Activated naive CD4-positive, alpha-beta T cell treated with anti-CD3 and anti-CD28 coated beads, Interleukin-2, amount 50 U/mL, for 72 hours (primary cell): ENCODE measurements around the gene SLC4A1AP. TPM values are rescaled to one million over a fixed set of nuclear protein-coding genes. Genes with fewer than 3 reads are reported as not detected.

Experiments
- ATAC-seq, 2 donors: fragments of 150-1000 bp; cut with Tn5 transposase; 2 replicates each; pipeline ENCODE4 v1.10.0; 2021; ENCODE audit warnings: mild to moderate bottlenecking in 2 of 2, moderate library complexity in 2 of 2
- DNase-seq, 2 donors: peaks; one replicate each; pipeline ENCODE4 v3.0.0; 2021 to 2022; ENCODE audit warnings: low spot score in 2 of 2
- H3K27ac Mint-ChIP-seq, 2 donors: one replicate each; pipeline ENCODE4 v1.8.0; 2022; ENCODE audit warnings: mild to moderate bottlenecking in 2 of 2, mixed read lengths in 2 of 2
- H3K36me3 Mint-ChIP-seq, 2 donors: one replicate each; pipeline ENCODE4 v1.8.0; 2022; ENCODE audit warnings: mixed read lengths in 2 of 2
- H3K9me3 Mint-ChIP-seq, 2 donors: one replicate each; pipeline ENCODE4 v1.8.0; 2022; ENCODE audit warnings: mixed read lengths in 2 of 2
- total RNA-seq, 2 donors: library from RNA; stranded (reverse); gene quantifications; one replicate each; pipeline ENCODE4 v1.2.3, GENCODE V29; 2022

The SLC4A1AP gene
- total RNA-seq, 2 donors from 2014 or later: 23.9 to 28.1 TPM

DNA sequence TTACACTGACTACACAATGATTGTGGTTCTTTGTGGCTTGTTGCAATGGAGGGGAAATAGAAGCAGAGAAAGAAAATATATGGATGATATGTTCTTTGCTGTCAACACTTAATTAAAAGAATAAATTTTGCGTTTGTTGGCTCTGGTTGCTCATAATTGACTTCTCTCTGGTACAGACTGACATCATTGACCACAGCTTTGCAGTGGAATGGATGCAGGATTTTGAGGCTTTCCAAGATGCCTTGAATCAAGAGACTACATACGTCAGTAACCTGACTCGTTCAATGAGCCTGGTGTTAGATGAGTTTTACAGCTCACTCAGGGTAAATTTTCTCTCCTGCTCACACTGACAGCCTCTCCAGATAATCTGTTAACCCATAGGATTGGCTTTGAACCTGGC is 25.0 kb upstream of the SLC4A1AP start:
- DNase-seq: no peak
- peaks cover 30 to 35% of the 10 kb centered on the region in 2 donors for H3K36me3 Mint-ChIP-seq
- ATAC-seq: peak; percentile 45 to 69
- no peaks in the 10 kb centered on the region for H3K9me3 Mint-ChIP-seq
- peak overlapping the region; percentile 92 to 93 for H3K27ac Mint-ChIP-seq

DNA sequence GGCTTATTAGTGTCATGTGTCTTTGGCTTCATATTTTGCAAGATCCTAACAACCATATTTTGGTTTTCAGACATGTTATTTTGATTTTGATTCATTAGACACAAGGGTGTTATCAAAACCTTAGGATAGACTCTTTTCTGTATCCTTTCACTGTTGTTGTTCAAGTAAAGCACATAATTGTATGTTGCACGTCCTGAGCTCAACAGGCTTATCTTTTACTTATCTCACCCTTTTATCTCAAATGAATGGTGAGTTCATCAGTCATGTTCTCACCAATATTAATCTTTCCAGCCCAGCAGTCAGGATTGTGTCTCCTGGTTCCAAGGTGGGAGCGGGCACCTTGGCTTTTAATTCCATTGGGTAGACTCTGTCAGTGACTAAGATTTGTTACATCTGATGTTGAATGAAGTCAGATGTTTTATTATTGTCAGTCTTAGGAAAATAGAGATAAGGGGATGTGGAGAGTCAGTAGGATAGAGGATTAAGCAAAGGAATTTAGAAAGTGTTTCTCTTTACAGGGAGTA is 22.9 kb upstream of the SLC4A1AP start:
- peaks cover 15 to 20% of the 10 kb centered on the region in 2 donors for H3K36me3 Mint-ChIP-seq
- DNase-seq (no peak), ATAC-seq (no peak)
- H3K27ac Mint-ChIP-seq: no peak overlapping the region
- H3K9me3 Mint-ChIP-seq: no peaks in the 10 kb centered on the region

DNA sequence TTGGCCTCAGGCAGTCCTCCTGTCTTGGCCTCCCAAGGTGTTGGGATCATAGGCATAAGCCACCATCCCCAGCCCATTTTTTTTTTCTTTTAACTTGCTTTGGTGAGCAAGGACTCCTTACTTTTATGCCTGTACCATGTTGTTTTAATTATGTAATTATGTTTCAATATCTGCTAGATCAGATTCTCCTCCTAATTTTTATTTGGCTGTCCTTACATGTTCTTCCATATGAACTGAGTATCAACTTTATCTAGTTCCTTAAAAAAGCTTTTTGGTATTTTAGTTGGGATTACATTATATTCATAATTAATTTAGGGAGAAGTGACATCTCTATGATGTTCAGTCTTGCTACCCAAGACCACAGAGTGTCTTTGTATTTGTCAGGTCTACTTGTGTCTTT is 18.5 kb upstream of the SLC4A1AP start:
- DNase-seq (no peak), ATAC-seq (no peak)
- peak overlapping the region in 1 of 2 donors; percentile 26 for H3K27ac Mint-ChIP-seq
- no peaks in the 10 kb centered on the region for H3K9me3 Mint-ChIP-seq
- H3K36me3 Mint-ChIP-seq: peaks cover 5 to 10% of the 10 kb centered on the region in 2 donors

DNA sequence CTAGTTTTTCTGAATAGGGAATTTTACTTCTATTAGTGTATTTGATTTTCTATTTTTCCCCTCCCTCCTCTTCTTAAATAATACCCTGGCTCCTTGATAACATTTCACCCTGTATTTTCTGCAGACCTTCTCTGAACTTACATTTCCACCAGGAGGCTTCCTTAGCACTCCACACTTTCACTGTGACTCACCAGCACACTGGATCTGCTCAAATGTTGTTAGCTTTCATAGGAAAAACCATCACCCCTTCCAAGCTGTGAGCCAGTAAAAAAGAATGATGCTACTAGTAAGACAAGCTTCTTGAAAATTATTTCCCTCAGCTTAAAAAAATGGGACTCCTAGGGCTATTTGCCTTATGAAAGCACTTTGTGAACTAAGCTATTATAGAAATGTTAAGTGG is 16.4 kb upstream of the SLC4A1AP start:
- H3K36me3 Mint-ChIP-seq: peaks cover 5 to 10% of the 10 kb centered on the region in 2 donors
- no peaks in the 10 kb centered on the region for H3K9me3 Mint-ChIP-seq
- peak overlapping the region; percentile 32 to 39 for H3K27ac Mint-ChIP-seq

DNA sequence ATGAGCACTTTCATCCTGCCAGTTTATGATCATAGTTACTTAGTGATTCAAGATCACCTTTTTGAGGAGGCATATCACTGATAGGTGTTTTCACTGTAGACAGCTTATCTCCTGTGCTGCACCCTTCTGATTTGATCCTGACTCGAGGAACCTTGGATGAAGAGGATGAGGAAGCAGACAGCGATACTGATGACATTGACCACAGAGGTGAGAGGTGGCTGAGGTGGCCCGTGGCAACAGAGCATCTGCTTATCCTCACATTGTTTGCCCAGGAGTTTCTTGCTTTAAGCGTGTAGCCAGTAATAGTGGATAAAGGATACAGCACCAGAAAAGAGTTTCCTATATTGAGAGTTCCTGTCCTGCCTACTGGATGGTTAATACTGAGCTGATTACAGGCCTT is 16.0 kb upstream of the SLC4A1AP start:
- Mint-ChIP-seq H3K36me3 (peaks cover 5 to 10% of the 10 kb centered on the region in 2 donors), H3K27ac (peak overlapping the region; percentile 39 to 58), H3K9me3 (no peaks in the 10 kb centered on the region)
- DNase-seq (no peak), ATAC-seq (no peak)

More for the DNA sequence above, 16.4 kb upstream of the SLC4A1AP start:
- ATAC-seq (no peak), DNase-seq (no peak)

DNA sequence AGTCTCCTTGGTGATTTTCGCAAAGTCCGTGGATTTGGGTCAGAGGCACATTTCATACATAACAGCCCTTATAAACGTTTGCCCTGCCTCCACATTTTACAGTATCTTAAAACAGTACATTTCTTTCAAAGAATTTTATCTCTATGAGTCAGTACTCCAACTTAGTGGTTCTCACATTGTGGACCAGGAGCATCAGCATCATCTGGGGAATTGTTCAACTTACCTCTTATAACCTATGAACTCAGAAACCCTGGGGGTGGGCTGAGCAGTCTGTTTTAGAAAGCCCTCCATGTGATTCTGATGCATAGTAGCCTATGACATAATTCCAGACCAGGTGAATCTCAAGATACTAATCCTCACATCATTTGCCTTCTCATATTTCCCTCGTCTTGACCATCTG is 12.6 kb upstream of the SLC4A1AP start:
- Mint-ChIP-seq H3K36me3 (peaks cover 10 to 29% of the 10 kb centered on the region in 2 donors), H3K27ac (no peak overlapping the region), H3K9me3 (peaks cover 0 to 5% of the 10 kb centered on the region in 2 donors)
- ATAC-seq: no peak
- no peak for DNase-seq

DNA sequence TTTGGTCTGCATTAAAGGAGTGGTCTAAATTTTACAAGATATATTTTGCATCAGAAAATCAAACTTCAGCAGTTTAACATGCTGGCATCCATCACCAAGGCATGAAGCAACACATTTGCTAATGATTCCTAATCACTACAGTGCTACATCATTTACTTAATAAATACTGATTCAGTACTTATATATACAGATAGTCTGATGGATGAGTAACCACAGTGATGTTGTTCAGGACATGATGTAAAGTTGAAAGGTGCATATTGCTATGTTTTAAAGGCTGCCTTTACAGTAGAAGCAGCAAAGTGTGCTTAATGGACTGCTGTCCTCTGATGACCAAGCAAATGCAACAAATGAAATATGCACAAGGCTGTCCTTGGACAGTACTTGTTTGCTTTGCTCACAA is 11.3 kb upstream of the SLC4A1AP start:
- Mint-ChIP-seq H3K27ac (peak overlapping the region; percentile 12 to 53), H3K9me3 (peaks cover 0 to 5% of the 10 kb centered on the region in 2 donors), H3K36me3 (peaks cover 10 to 29% of the 10 kb centered on the region in 2 donors)
- peak in 1 of 2 donors; percentile 7 for ATAC-seq
- no peak for DNase-seq

DNA sequence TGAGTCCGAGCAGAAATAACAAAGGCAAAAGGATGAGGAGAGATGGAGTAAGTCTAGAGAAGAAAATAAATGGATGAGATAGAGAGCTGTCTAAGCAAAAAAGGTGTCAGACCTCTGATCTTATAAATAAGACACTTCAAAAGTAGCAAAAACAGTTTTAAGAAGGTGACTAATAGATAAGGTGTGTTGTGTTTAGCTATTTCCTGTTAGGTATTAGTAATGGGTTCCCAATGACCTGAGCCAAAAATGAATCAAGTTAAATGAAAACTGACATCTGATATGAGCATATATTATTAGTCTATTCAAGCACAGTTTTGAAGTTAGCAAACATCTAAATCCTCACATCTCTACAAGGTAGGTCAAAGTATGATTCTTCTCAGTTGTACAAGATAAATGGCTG is 10.9 kb upstream of the SLC4A1AP start:
- H3K27ac Mint-ChIP-seq: peak overlapping the region; percentile 24 to 53

DNA sequence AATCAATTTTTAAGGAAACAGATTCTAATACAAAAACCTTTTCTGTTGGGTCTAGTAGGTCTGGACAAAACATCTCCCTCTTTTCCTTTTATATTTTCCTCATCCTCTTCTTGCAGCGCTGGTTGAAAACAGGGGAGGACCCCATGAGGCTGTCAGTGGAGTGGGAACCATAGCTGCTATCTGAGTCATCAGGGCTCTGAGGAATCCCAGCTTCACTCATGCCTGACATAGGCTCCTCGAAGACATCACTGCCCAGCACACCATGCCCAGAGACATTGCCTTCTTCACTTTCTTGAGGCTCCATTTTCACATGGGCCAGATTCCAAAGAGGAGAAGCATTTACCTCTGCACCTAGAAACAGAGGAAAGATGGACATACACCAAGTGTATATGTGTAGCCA is 10.3 kb upstream of the SLC4A1AP start:
- peaks cover 0 to 5% of the 10 kb centered on the region in 2 donors for H3K9me3 Mint-ChIP-seq
- ATAC-seq (peak; percentile 38 to 58), DNase-seq (no peak)
- peaks cover 0 to 29% of the 10 kb centered on the region in 2 donors for H3K36me3 Mint-ChIP-seq
- H3K27ac Mint-ChIP-seq: peak overlapping the region; percentile 24 to 62

More for the DNA sequence above, 10.9 kb upstream of the SLC4A1AP start:
- peak; percentile 36 to 70 for ATAC-seq
- peaks cover 5 to 29% of the 10 kb centered on the region in 2 donors for H3K36me3 Mint-ChIP-seq
- peaks cover 0 to 5% of the 10 kb centered on the region in 2 donors for H3K9me3 Mint-ChIP-seq
- DNase-seq: no peak

DNA sequence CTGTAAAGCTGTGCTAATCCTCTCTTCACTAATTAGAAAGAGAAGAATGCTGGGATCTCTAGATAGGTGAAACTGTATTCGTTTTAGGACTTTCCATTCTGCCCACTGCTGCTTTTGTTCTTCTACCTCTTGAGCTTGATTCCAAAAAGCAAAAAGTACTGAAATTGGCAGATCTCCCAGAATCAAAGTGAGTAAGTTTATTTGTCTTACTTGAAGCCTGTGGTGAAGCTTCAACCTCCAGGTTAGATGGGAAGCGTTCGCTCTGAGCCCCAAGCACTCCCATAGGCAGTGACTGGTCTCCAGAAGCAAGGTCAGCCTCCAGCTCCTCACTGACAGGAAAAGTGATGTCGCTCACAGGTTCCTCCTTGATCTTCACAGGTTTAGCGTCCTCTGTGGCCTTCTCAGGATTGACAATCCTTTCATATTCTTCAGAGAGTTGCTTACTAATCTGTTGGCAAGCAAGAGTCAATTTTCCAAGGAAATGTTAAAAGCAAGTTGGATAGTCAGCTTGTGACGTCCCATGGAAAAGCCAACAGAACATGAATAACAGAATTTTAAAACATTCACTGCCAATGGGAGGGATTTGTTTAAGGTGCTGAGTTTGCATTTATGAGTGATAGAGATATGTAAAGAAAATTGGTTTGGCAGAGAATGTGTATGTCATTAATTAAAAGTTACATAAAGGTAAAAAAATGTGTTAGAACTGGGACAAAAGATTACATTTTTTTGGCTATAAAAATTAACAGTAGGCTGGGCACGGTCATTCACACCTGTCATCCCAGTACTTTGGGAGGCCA is 8.3 kb upstream of the SLC4A1AP start:
- peak overlapping the region in 1 of 2 donors; percentile 67 for H3K27ac Mint-ChIP-seq
- peak in 1 of 2 donors; percentile 32 for ATAC-seq
- H3K9me3 Mint-ChIP-seq: peaks cover 0 to 5% of the 10 kb centered on the region in 2 donors
- H3K36me3 Mint-ChIP-seq: peaks cover 0 to 25% of the 10 kb centered on the region in 2 donors
- DNase-seq: no peak

DNA sequence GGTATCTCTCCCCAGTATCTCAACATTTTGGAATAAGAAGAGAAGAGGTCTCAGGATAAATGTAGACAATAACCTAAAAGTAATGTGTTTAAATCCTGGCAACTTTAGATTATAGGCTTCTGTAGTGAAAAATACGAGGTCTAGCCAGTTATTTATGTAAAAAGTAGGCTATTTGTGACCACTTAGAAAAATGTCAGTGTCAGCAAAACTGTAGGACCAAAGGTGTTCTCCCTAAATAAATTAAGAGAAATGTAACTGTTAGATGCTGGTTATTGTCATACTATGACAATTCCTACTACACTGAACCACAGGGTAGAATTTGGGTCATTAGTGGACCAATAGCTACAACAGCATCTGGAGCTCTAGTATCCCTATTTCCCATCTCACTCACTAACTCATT is 2.3 kb upstream of the SLC4A1AP start:
- no peaks in the 10 kb centered on the region for H3K9me3 Mint-ChIP-seq
- peak overlapping the region in 1 of 2 donors; percentile 95 for H3K27ac Mint-ChIP-seq
- ATAC-seq: no peak
- no peak for DNase-seq
- peaks cover 14 to 24% of the 10 kb centered on the region in 2 donors for H3K36me3 Mint-ChIP-seq

DNA sequence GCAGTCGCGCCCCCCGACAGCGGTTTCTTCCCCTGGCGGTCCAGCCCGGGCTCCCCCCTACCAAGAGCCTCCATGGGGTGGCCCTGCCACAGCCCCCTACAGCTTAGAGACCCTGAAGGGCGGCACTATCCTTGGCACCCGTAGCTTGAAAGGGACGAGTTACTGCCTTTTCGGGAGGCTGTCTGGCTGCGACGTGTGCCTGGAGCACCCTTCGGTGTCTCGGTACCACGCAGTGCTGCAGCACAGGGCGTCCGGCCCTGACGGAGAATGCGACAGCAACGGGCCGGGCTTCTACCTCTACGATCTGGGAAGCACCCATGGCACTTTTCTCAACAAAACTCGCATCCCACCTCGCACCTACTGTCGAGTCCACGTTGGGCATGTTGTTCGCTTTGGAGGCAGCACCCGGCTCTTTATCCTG is 475 bp downstream of the SLC4A1AP start:
- H3K9me3 Mint-ChIP-seq: no peaks in the 10 kb centered on the region
- H3K27ac Mint-ChIP-seq: peak overlapping the region; percentile 95 to 99
- ATAC-seq (peak; percentile 9 to 35), DNase-seq (no peak)
- H3K36me3 Mint-ChIP-seq: peaks cover 14 to 24% of the 10 kb centered on the region in 2 donors

DNA sequence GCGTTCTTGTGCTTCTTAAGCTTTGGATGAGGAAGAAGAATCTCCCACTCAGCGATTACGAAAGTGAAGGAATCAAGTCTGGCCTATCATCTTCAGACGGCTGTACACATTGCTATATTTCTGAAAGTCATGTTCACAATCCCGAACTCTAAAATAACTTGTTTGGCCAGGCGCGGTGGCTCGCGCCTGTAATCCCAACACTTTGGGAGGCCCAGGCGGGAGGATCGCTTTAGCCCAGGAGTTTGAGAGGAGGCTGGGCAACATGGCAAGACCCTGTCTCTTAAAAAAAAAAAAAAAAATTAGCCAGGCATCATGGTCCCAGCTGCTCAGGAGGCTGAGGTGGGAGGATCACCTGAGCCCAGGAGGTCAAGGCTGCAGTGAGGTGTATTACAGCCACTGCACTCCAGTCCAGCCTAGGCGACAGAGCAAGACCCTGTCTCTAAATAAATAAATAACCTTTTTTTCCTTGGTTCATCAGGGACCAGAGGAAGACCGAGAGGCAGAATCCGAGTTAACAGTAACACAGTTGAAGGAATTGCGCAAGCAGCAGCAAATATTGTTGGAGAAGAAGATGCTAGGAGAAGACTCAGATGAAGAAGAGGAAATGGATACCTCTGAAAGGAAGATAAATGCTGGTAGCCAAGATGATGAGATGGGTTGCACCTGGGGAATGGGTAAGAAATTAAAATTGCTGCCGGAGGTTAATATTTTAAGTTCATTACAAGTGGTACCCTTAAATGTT is 1.1 kb downstream of the SLC4A1AP start:
- peak overlapping the region; percentile 65 to 95 for H3K27ac Mint-ChIP-seq
- H3K36me3 Mint-ChIP-seq: peaks cover 14 to 24% of the 10 kb centered on the region in 2 donors
- no peak for ATAC-seq
- no peaks in the 10 kb centered on the region for H3K9me3 Mint-ChIP-seq
- DNase-seq: no peak

DNA sequence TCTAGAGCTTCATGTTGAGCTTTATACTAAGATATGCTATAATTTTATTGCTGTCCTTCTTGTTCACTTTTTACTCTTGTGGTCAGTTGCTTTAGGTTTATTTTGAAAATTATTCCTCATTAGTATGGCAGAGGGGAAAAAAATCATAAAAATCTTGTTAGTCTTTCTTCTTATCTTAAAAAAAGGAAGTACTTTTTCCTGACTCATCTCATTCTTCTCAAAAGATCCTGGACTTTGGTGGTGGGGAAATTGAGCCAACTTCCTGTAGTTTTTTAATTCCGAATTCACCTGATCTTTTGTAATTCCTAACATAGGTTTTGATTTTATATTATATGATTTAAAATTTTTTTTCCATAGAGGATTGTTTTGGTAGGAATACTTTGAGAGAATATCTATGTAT is 3.8 kb downstream of the SLC4A1AP start:
- no peaks in the 10 kb centered on the region for H3K9me3 Mint-ChIP-seq
- no peak overlapping the region for H3K27ac Mint-ChIP-seq
- ATAC-seq (no peak), DNase-seq (no peak)
- peaks cover 11 to 23% of the 10 kb centered on the region in 2 donors for H3K36me3 Mint-ChIP-seq

DNA sequence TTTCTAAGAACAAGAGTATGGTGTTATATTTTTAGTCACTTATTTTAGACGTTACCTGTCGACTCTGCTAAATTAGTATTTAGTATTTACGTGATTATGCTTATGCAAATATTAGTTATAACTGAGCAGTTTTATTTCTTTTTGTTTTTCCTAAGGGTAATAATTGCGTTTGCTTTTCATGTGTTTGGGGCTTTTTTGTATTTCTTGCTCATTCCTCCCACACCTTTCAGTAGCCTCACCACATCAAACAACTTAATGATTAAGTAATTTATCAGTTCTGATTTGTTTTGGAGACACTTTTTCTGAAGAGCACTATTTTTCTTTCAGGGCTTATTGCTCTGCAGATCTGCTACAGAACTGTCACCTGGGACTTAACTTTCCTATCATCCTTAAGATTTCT is 7.5 kb downstream of the SLC4A1AP start:
- ATAC-seq: no peak
- Mint-ChIP-seq H3K36me3 (peaks cover 5% of the 10 kb centered on the region in 2 donors), H3K9me3 (no peaks in the 10 kb centered on the region), H3K27ac (peak overlapping the region; percentile 42 to 45)
- no peak for DNase-seq

DNA sequence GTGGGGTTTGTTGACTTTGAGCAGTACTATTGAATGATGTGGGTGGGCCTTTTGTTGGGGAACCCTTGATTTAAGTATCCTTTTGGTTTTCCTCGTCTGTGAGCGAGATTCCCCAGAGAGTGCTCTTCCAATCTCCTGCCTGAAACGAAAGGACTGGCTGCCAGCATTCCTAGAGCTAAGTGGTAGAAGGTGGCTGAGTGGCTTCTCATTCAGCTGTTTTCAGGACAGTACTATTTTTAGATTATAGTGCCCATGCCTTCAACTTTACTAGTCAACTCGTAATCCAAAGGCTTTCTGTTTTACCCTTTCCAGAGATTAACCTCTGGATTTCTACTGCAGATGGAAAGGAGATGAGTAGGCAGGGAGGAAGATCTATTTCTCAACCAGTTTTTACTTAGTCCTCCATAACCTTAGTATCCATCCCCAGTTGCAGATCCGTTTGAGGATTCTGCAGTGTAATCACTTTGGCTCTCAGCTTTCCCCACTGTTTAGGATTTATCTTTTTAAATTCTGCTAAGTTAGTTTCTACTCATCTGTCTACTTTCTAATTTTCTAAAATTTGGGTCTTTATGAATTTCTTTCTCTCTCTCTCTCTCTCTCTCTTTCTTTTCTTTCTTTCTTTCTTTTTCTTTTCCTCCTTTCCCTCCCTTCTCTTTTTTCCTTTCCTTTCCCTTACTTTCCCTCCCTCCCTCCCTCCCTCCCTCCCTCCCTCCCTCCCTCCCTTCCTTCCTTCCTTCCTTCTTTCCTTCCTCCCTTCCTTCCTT is 9.2 kb downstream of the SLC4A1AP start:
- Mint-ChIP-seq H3K27ac (peak overlapping the region in 1 of 2 donors; percentile 40), H3K9me3 (no peaks in the 10 kb centered on the region)

More for the DNA sequence above, 9.2 kb downstream of the SLC4A1AP start:
- no peak for ATAC-seq
- peaks cover 5% of the 10 kb centered on the region in 2 donors for H3K36me3 Mint-ChIP-seq
- no peak for DNase-seq
